CD4-positive, CD25-positive, alpha-beta regulatory T cell (primary cell): ENCODE measurements around the gene PPP1R17. TPM values are rescaled to one million over a fixed set of nuclear protein-coding genes. Genes with fewer than 3 reads are reported as not detected.

ENCODE experiments used
- ATAC-seq, 2 donors: fragments of 150-1000 bp; cut with Tn5 transposase; one replicate each; pipeline ENCODE4 v1.10.0; 2021; ENCODE audit warnings: low read depth in 2 of 2, moderate number of reproducible peaks in 2 of 2, moderate library complexity in 1 of 2
- DNase-seq, 3 donors: peaks; one replicate each; pipeline versions ENCODE4 v3.0.0 to v3.0.0-alpha.2; 2012 to 2022; ENCODE audit warnings: mixed read lengths in 1 of 3
- H3K27ac ChIP-seq: one replicate; pipeline ENCODE4 v1.7.0; 2013; ENCODE audit warnings: mild to moderate bottlenecking, low read length; ENCODE audit not compliant: insufficient read depth, poor library complexity, severe bottlenecking
- H3K27me3 ChIP-seq: one replicate; pipeline ENCODE4 v1.7.0; 2013; ENCODE audit warnings: low read length; ENCODE audit not compliant: control insufficient read depth, insufficient read depth
- H3K36me3 ChIP-seq: one replicate; pipeline ENCODE4 v1.7.0; 2013; ENCODE audit warnings: mild to moderate bottlenecking, low read length, moderate library complexity; ENCODE audit not compliant: control insufficient read depth, insufficient read depth
- H3K4me1 ChIP-seq: 2 replicates; pipeline ENCODE4 v1.7.0; 2013; ENCODE audit warnings: mild to moderate bottlenecking, low read length; ENCODE audit not compliant: insufficient read depth, control insufficient read depth, poor library complexity, severe bottlenecking
- H3K4me3 ChIP-seq: one replicate; pipeline ENCODE4 v1.7.0; 2013; ENCODE audit warnings: low read depth, mild to moderate bottlenecking, low read length, moderate library complexity
- H3K9me3 ChIP-seq, 2 experiments: 1 replicate in 1 of 2; 2 replicates in 1 of 2; pipeline ENCODE4 v1.7.0; 2013; ENCODE audit warnings: low read length in 2 of 2, mild to moderate bottlenecking in 1 of 2, moderate library complexity in 1 of 2; ENCODE audit not compliant: control insufficient read depth in 2 of 2
- H3K27ac Mint-ChIP-seq, 3 donors: one replicate each; pipeline ENCODE4 v1.8.0; 2020 to 2022; ENCODE audit warnings: mild to moderate bottlenecking in 3 of 3, mixed read lengths in 3 of 3, moderate library complexity in 2 of 3
- H3K27me3 Mint-ChIP-seq: one replicate; pipeline ENCODE4 v1.8.0; 2022; ENCODE audit warnings: mild to moderate bottlenecking, mixed read lengths
- H3K36me3 Mint-ChIP-seq: one replicate; pipeline ENCODE4 v1.8.0; 2020; ENCODE audit warnings: mixed read lengths
- H3K4me1 Mint-ChIP-seq, 4 donors: one replicate each; pipeline ENCODE4 v1.8.0; 2020 to 2022; ENCODE audit warnings: mixed read lengths in 4 of 4, mild to moderate bottlenecking in 1 of 4
- H3K4me3 Mint-ChIP-seq, 4 donors: one replicate each; pipeline ENCODE4 v1.8.0; 2020 to 2022; ENCODE audit warnings: mild to moderate bottlenecking in 4 of 4, mixed read lengths in 4 of 4, moderate library complexity in 3 of 4
- H3K9me3 Mint-ChIP-seq, 7 donors: one replicate each; pipeline ENCODE4 v1.8.0; 2020 to 2022; ENCODE audit warnings: mixed read lengths in 7 of 7, mild to moderate bottlenecking in 3 of 7, moderate library complexity in 2 of 7
- polyA plus RNA-seq, 4 donors: library from polyadenylated mRNA; unstranded; fragments of 300-500 nt; fragmentation: Illumina TruSeq; gene quantifications; one replicate each; pipeline ENCODE4 v1.2.3, GENCODE V29; 2021
- total RNA-seq: library from RNA; stranded (reverse); gene quantifications from one replicate; pipeline ENCODE4 v1.2.3, GENCODE V29; 2022

PPP1R17 gene
- total and polyA plus RNA-seq, 5 donors from 2014 or later, result not detected

DNA sequence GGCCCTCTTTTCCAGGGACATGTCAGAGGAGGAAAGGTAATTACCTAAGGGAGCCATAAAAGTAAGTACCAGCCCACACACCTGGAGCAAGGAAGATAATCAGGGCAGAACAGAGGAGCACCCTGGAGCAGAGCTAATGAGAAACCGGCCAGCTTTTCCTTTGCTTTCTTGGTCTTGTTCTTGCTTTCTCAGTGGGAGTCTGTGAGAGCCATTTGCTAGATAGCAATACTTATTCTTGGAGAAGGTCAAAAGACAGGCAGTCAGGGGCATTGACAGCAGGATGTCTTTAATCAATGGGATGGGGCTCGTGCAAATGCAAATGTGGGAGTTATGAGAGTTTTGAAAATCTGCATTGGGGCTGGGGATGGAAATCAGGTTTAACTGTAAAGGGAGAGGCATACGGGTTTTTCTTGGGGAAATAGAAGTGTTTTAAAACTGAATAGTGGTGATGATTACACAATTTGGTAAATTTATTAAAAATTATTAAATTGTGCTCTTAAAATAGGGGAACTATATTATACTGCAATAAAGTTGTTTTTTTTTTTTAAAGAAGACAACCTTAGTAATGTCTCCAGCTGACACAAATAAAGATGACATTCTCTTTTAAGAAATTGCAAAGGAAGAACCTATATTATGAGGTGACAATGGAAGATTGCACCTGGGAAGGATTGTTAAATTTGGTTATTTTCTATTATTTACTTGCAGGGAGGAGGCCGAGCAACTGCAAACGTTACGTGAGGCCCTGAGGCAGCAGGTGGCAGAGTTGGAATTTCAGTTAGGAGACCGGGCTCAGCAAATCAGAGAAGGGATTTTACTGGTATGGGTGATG is 35.6 kb upstream of the PPP1R17 start:
- no peak overlapping the region for H3K4me3 Mint-ChIP-seq
- H3K4me1 Mint-ChIP-seq, result no peaks in the 10 kb centered on the region
- H3K27me3 Mint-ChIP-seq, result no peaks in the 10 kb centered on the region
- ATAC-seq (no peak), DNase-seq (no peak)
- H3K9me3 ChIP-seq, result no peaks in the 10 kb centered on the region
- no peak overlapping the region for H3K27ac Mint-ChIP-seq
- no peaks in the 10 kb centered on the region for H3K4me1 ChIP-seq
- H3K9me3 Mint-ChIP-seq, result peaks cover 0 to 8% (median 4%) of the 10 kb centered on the region in 7 donors
- no peak overlapping the region for H3K4me3 ChIP-seq
- H3K36me3 Mint-ChIP-seq, result no peaks in the 10 kb centered on the region
- no peaks in the 10 kb centered on the region for H3K27me3 ChIP-seq
- no peaks in the 10 kb centered on the region for H3K36me3 ChIP-seq
- no peak overlapping the region for H3K27ac ChIP-seq

DNA sequence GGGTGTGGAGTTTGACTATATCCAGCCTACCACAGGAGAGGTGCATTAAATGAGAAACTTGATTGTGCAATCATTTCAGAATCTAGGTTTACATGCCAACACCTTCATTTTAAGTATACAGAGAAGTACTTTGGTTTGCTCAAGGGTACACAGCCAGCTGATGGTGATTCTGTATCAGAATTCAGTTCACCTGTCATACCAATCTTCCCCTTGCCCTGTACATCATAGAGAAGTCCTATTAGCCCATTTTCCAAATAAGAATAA is 35.0 kb upstream of the PPP1R17 start:
- H3K27ac ChIP-seq, result no peak overlapping the region
- Mint-ChIP-seq H3K4me3 (no peak overlapping the region), H3K4me1 (no peaks in the 10 kb centered on the region)

DNA sequence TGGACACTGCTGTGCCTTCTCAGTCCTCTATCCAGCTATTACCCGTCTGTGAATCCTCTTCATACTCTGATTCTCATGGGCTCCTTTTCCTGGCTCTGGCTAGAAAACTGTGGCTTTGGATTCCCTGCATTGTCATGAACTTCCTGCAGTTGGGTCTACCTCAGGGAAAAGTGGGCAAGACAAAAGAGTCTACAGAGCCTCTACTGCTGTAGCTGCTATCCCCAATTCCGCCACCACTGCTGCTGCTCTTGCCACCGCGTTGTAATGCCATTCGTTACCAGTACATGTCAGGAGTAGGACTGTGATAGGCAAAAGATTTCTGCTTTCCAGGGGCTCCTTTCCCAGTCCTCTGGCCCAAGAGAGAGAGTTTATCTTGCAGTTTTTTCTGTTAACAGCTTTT is 23.9 kb upstream of the PPP1R17 start:
- Histone ChIP-seq H3K36me3 (no peaks in the 10 kb centered on the region), H3K4me3 (no peak overlapping the region), H3K4me1 (no peaks in the 10 kb centered on the region), H3K27ac (no peak overlapping the region), H3K9me3 (no peaks in the 10 kb centered on the region), H3K27me3 (no peaks in the 10 kb centered on the region)
- Mint-ChIP-seq H3K36me3 (no peaks in the 10 kb centered on the region), H3K4me1 (no peaks in the 10 kb centered on the region), H3K9me3 (peaks cover 0 to 7% (median 3%) of the 10 kb centered on the region in 7 donors), H3K4me3 (no peak overlapping the region), H3K27me3 (no peaks in the 10 kb centered on the region), H3K27ac (no peak overlapping the region)
- ATAC-seq, result no peak
- DNase-seq, result no peak

More for the DNA sequence above, 35.0 kb upstream of the PPP1R17 start:
- H3K27me3 Mint-ChIP-seq, result no peaks in the 10 kb centered on the region
- no peak overlapping the region for H3K27ac Mint-ChIP-seq
- peaks cover 0 to 10% (median 3%) of the 10 kb centered on the region in 7 donors for H3K9me3 Mint-ChIP-seq
- H3K9me3 ChIP-seq, result no peaks in the 10 kb centered on the region
- no peak overlapping the region for H3K4me3 ChIP-seq
- no peak for DNase-seq
- no peaks in the 10 kb centered on the region for H3K36me3 ChIP-seq
- no peaks in the 10 kb centered on the region for H3K36me3 Mint-ChIP-seq
- no peaks in the 10 kb centered on the region for H3K4me1 ChIP-seq
- no peaks in the 10 kb centered on the region for H3K27me3 ChIP-seq
- no peak for ATAC-seq

DNA sequence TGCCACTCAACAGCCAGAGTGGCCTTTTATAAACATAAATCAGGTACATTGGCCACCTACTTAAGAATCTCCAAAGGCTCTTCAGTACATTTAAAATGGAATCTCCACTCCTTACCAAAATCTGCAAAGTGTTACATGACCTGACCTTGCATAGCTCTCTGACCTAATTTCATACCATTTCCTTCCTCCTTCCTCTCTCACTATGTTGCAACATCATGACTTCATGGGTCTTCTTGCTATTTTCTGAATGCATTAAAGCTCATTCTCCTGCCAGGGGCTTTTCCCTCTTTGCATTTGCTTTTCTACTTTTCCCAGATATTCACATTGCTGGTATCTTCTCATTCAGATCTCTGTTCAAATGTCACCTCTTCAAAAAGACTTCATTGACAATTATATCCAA is 22.1 kb upstream of the PPP1R17 start:
- H3K27ac Mint-ChIP-seq, result no peak overlapping the region
- H3K4me3 Mint-ChIP-seq, result no peak overlapping the region
- no peaks in the 10 kb centered on the region for H3K9me3 ChIP-seq
- DNase-seq (no peak), ATAC-seq (no peak)
- H3K4me3 ChIP-seq, result no peak overlapping the region
- H3K9me3 Mint-ChIP-seq, result peaks cover 0 to 7% (median 3%) of the 10 kb centered on the region in 7 donors
- no peak overlapping the region for H3K27ac ChIP-seq
- no peaks in the 10 kb centered on the region for H3K4me1 ChIP-seq
- no peaks in the 10 kb centered on the region for H3K36me3 ChIP-seq
- H3K27me3 Mint-ChIP-seq, result no peaks in the 10 kb centered on the region
- no peaks in the 10 kb centered on the region for H3K27me3 ChIP-seq
- H3K36me3 Mint-ChIP-seq, result no peaks in the 10 kb centered on the region
- H3K4me1 Mint-ChIP-seq, result no peaks in the 10 kb centered on the region

DNA sequence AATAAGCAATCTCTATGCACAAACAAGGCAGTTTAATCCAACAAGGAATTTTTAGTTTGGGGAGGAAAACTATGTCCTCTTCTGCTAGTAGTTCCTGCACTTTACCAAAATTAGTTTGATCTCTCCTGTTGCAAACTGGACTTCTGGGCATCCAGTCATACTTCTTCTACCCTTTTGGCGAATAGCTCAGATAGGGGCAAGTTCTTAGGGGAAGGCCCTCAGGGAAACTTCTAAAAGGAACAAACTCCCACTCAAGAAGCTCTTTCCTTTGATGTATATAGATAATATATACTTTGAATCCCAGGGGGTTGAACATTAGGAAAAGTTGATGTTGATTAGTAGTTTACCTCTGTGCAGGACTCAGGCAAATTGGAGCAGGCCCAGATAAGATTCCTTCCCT is 21.5 kb upstream of the PPP1R17 start:
- no peak overlapping the region for H3K27ac Mint-ChIP-seq
- DNase-seq (no peak), ATAC-seq (no peak)
- no peak overlapping the region for H3K4me3 Mint-ChIP-seq
- Histone ChIP-seq H3K27ac (no peak overlapping the region), H3K4me3 (no peak overlapping the region), H3K9me3 (no peaks in the 10 kb centered on the region), H3K36me3 (no peaks in the 10 kb centered on the region), H3K4me1 (no peaks in the 10 kb centered on the region), H3K27me3 (no peaks in the 10 kb centered on the region)
- H3K27me3 Mint-ChIP-seq, result no peaks in the 10 kb centered on the region
- no peaks in the 10 kb centered on the region for H3K36me3 Mint-ChIP-seq
- H3K4me1 Mint-ChIP-seq, result no peaks in the 10 kb centered on the region
- H3K9me3 Mint-ChIP-seq, result peaks cover 0 to 5% (median 3%) of the 10 kb centered on the region in 7 donors

DNA sequence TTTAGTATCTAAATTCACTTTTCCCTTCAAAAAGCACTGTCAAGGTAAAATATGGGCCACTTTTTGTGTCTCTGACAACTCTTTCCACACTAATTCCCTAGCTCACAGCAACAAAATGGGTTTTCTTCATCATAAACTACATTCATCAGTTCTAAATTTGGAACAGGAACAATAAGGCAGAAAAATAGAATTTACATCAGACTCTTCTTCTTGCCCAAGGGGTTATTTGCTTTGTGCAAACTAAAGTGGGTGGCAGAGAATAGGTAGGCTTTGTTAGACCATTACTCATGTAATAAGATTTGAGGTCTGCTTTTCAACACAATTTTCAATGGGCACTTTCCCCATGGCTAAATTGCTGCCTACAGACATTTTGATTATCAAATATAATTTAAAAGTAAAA is 17.6 kb upstream of the PPP1R17 start:
- Histone ChIP-seq H3K9me3 (no peaks in the 10 kb centered on the region), H3K36me3 (no peaks in the 10 kb centered on the region), H3K27me3 (no peaks in the 10 kb centered on the region), H3K4me3 (no peak overlapping the region), H3K4me1 (no peaks in the 10 kb centered on the region), H3K27ac (no peak overlapping the region)
- Mint-ChIP-seq H3K27me3 (no peaks in the 10 kb centered on the region), H3K9me3 (peaks cover 0 to 3% (median 0%) of the 10 kb centered on the region in 7 donors), H3K36me3 (no peaks in the 10 kb centered on the region), H3K4me3 (no peak overlapping the region), H3K4me1 (no peaks in the 10 kb centered on the region), H3K27ac (no peak overlapping the region)
- ATAC-seq (no peak), DNase-seq (no peak)

DNA sequence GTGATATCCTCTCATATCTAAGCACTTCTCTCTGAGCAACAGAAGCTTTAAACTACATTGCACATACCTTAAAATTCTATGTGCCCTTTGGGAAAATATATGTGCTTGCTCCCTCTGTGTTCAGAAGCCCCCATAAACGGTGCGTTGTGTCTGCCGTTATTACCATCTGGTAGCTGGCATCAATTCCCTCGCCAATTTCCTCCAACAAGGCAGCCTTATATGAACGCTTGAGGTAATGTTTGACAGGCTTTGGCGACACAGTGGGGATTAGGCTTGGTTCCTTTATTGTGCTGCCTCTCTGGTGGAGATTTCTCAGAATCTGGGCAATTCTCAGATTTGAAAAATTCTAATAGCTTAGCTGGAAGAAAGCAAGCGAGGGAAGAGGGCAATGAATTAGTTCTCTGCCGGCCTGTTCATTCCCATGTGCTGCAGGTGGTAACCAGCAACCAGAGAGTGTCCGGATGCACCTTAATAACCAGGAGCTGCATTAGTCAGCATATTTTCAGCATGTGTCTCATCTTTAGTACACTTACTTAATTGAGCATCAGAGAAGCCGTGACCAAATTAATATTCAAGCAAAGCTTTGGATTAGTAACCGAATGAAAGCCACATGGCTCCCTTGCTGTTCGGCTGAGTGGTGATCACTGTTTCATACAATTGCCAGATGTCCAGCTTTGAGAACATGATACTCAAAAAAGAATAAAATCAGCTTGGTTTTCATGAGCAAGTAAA is 7.3 kb upstream of the PPP1R17 start:
- no peaks in the 10 kb centered on the region for H3K9me3 ChIP-seq
- Mint-ChIP-seq H3K27ac (no peak overlapping the region), H3K4me3 (no peak overlapping the region), H3K9me3 (peaks cover 0 to 3% (median 0%) of the 10 kb centered on the region in 7 donors), H3K4me1 (peaks cover 0 to 5% (median 0%) of the 10 kb centered on the region in 4 donors), H3K27me3 (peaks cover 4% of the 10 kb centered on the region), H3K36me3 (no peaks in the 10 kb centered on the region)
- no peak overlapping the region for H3K4me3 ChIP-seq
- no peak overlapping the region for H3K27ac ChIP-seq
- H3K36me3 ChIP-seq, result no peaks in the 10 kb centered on the region
- H3K4me1 ChIP-seq, result no peaks in the 10 kb centered on the region
- no peaks in the 10 kb centered on the region for H3K27me3 ChIP-seq
- ATAC-seq, result no peak
- no peak for DNase-seq
